Lung (tissue), 12 donors: Measurements from ENCODE around the gene ANO1. TPM values are rescaled to one million over a fixed set of nuclear protein-coding genes. Genes with fewer than 3 reads are reported as not detected.

Experiments
- ATAC-seq: fragments of 200-7000 bp; cut with Tn5 transposase; one replicate; pipeline ENCODE4 v1.9.1; 2020; ENCODE audit warnings: moderate number of reproducible peaks; ENCODE audit not compliant: insufficient read depth, low FRiP score
- DNase-seq, 3 donors: peaks; one replicate each; pipeline ENCODE4 v3.0.0-alpha.2; 2013 to 2017
- H3K27ac ChIP-seq, 2 donors: one replicate each; pipeline ENCODE4 v1.5.1; 2013; ENCODE audit warnings: mild to moderate bottlenecking in 2 of 2, moderate library complexity in 2 of 2, control low read depth in 1 of 2, inconsistent platforms in 1 of 2, low read depth in 1 of 2, low read length in 1 of 2
- H3K27me3 ChIP-seq, 3 donors: one replicate each; pipeline ENCODE4 v1.5.1; 2013; ENCODE audit warnings: low read length in 2 of 3; ENCODE audit not compliant: control insufficient read depth in 3 of 3, insufficient read depth in 3 of 3
- H3K36me3 ChIP-seq, 4 donors: one replicate each; pipeline ENCODE4 v1.5.1; 2013; ENCODE audit warnings: low read length in 4 of 4, mild to moderate bottlenecking in 1 of 4, moderate library complexity in 1 of 4; ENCODE audit not compliant: control insufficient read depth in 4 of 4, insufficient read depth in 4 of 4
- H3K4me1 ChIP-seq, 5 donors: one replicate each; pipeline ENCODE4 v1.5.1; 2013; ENCODE audit warnings: low read length in 5 of 5, mild to moderate bottlenecking in 2 of 5, moderate library complexity in 1 of 5; ENCODE audit not compliant: control insufficient read depth in 5 of 5, insufficient read depth in 5 of 5
- H3K4me3 ChIP-seq: one replicate; pipeline ENCODE4 v1.5.1; 2013; ENCODE audit warnings: mild to moderate bottlenecking, control low read depth, moderate library complexity
- H3K9ac ChIP-seq, 2 donors: one replicate each; pipeline ENCODE4 v1.5.1; 2013; ENCODE audit warnings: low read length in 2 of 2, control low read depth in 1 of 2; ENCODE audit not compliant: insufficient read depth in 1 of 2
- H3K9me3 ChIP-seq, 4 donors: one replicate each; pipeline ENCODE4 v1.5.1; 2013; ENCODE audit warnings: low read length in 3 of 4, mild to moderate bottlenecking in 1 of 4, moderate library complexity in 1 of 4; ENCODE audit not compliant: control insufficient read depth in 4 of 4, insufficient read depth in 3 of 4
- CTCF ChIP-seq: IDR thresholded peaks from 2 replicates; pipeline ENCODE4 v1.5.1; 2012; ENCODE audit warnings: mild to moderate bottlenecking; ENCODE audit errors: control extremely low read depth, extremely low read depth
- WGBS, 2 donors: extraction: QIAGEN DNeasy Blood & Tissue Kit; methylation state at CpG; one replicate each; pipeline ENCODE4 v1.1.7; 2013; 5-methylcytosine and 5-hydroxymethylcytosine counted together
- polyA plus RNA-seq, 2 donors: library from polyadenylated mRNA; stranded (reverse); fragments of 200-250 nt; gene quantifications; one replicate each; pipeline ENCODE4 v1.2.1, GENCODE V29; 2013
- total RNA-seq, 2 donors: library from RNA; depleted of rRNA in 1 of 2; stranded (reverse); fragments of >200 nt in 1 of 2; gene quantifications; one replicate each; pipeline ENCODE4 v1.2.1, GENCODE V29; 2014 to 2021
- donor health status: control.
- donor health status: control.
- donor health status: Bipolar disorder and iron deficiency.
- donor health status: healthy.
- donor health status: DM: yes; HTN: yes; CAD: no.

Gene ANO1
- total and polyA plus RNA-seq, 4 donors = 1.2 to 10.8 (median 5.5) TPM

- Histone ChIP-seq H3K4me1 (peaks cover 0 to 16% (median 7%) of the 10 kb centered on the region in 5 donors), H3K36me3 (no peaks in the 10 kb centered on the region), H3K4me3 (no peak overlapping the region), H3K9me3 (no peaks in the 10 kb centered on the region), H3K27ac (no peak overlapping the region), H3K9ac (no peak overlapping the region), H3K27me3 (peaks cover 0 to 3% (median 3%) of the 10 kb centered on the region in 3 donors)
- 73 to 90% methylated on average over 4 of the region's 4 CpGs for WGBS, 2 donors
- no peak for ATAC-seq
- DNase-seq = no peak
- TF ChIP-seq CTCF = no peak
Observed at GRCh38 chr11:70145841-70146240, 67.7 kb downstream of the ANO1 start.

- WGBS, 2 donors = 64 to 72% methylated on average over 10 of the region's 10 CpGs
- peaks cover 0 to 3% (median 3%) of the 10 kb centered on the region in 3 donors for H3K27me3 ChIP-seq
- no peak overlapping the region for H3K27ac ChIP-seq
- H3K36me3 ChIP-seq = no peaks in the 10 kb centered on the region
- no peak overlapping the region for H3K9ac ChIP-seq
- DNase-seq (no peak), ATAC-seq (no peak)
- H3K4me1 ChIP-seq = peaks cover 0 to 11% (median 3%) of the 10 kb centered on the region in 5 donors
- H3K9me3 ChIP-seq = no peaks in the 10 kb centered on the region
- no peak for TF ChIP-seq CTCF
- no peak overlapping the region for H3K4me3 ChIP-seq
Observed at GRCh38 chr11:70146299-70146698, 68.2 kb downstream of the ANO1 start.

- 53 to 59% methylated on average over 14 of the region's 14 CpGs for WGBS, 2 donors
- Histone ChIP-seq H3K36me3 (no peaks in the 10 kb centered on the region), H3K27me3 (peaks cover 0 to 3% (median 3%) of the 10 kb centered on the region in 3 donors), H3K27ac (no peak overlapping the region), H3K9ac (no peak overlapping the region), H3K4me1 (peaks cover 0 to 4% (median 0%) of the 10 kb centered on the region in 5 donors), H3K4me3 (no peak overlapping the region), H3K9me3 (no peaks in the 10 kb centered on the region)
- TF ChIP-seq CTCF = no peak
- ATAC-seq = no peak
- no peak for DNase-seq
Observed at GRCh38 chr11:70146895-70147520, 68.9 kb downstream of the ANO1 start.

GRCh38 chr11:70147668-70148067, 69.6 kb downstream of the ANO1 start:
- no peak for ATAC-seq
- no peaks in the 10 kb centered on the region for H3K36me3 ChIP-seq

More at GRCh38 chr11:70147668-70148067, 69.6 kb downstream of the ANO1 start:
- peaks cover 0 to 3% (median 3%) of the 10 kb centered on the region in 3 donors for H3K27me3 ChIP-seq
- H3K4me1 ChIP-seq = no peaks in the 10 kb centered on the region
- no peak overlapping the region for H3K27ac ChIP-seq
- H3K4me3 ChIP-seq = no peak overlapping the region
- H3K9ac ChIP-seq = no peak overlapping the region
- DNase-seq = no peak
- no peak for TF ChIP-seq CTCF
- WGBS, 2 donors = 70 to 71% methylated on average over 13 of the region's 13 CpGs
- H3K9me3 ChIP-seq = no peaks in the 10 kb centered on the region
